ENCODE results near the gene FAM83D.

DNA sequence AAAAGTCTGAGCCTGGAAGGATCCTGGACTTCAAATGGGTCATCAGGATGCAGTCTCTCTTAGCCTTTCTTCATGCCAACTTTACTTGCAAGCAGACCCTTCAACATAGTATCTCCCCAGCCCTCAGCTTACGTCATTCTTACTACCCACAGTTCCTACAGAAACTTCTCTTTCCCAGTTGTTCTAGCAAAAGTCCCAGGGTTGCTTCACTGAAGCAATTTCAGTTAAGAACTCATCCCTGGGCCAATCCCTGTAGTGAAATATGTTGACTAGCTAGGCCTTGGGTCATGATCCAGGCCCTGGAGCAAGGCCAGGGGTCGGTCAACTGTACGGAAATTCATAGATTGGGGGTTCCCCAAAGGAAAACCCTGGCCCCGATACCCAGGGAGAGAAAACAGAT is 8.6 kb upstream of the FAM83D start:
- no peak for TF ChIP-seq ZBTB7A (IDR thresholded peaks at IDR 0.05; ENCODE audit: low read depth)
- TF ChIP-seq YY1 (IDR thresholded peaks at IDR 0.05; ENCODE audit: low read depth), result no peak
- TF ChIP-seq TEAD4 (IDR thresholded peaks at IDR 0.05), result no peak
- TF ChIP-seq NFIC (IDR thresholded peaks at IDR 0.05), result no peak
- no peak for TF ChIP-seq EP300 (IDR thresholded peaks at IDR 0.05; ENCODE audit: borderline replicate concordance)
- no peak for TF ChIP-seq FOXM1 (IDR thresholded peaks at IDR 0.05; ENCODE audit: borderline replicate concordance, low read depth)
- TF ChIP-seq, protein P1, sequence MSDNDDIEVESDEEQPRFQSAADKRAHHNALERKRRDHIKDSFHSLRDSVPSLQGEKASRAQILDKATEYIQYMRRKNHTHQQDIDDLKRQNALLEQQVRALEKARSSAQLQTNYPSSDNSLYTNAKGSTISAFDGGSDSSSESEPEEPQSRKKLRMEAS (IDR thresholded peaks at IDR 0.05), result no peak
- no peak for TF ChIP-seq TAF1 (IDR thresholded peaks at IDR 0.05; ENCODE audit: low read depth)
- TF ChIP-seq CEBPB (IDR thresholded peaks at IDR 0.05), result no peak
- no peak for TF ChIP-seq RAD21 (IDR thresholded peaks at IDR 0.05; ENCODE audit: low read depth)

All from Ishikawa (cell line).